OCI-LY7 (cell line): Measurements from ENCODE around the gene KCNC1. TPM values are rescaled to one million over a fixed set of nuclear protein-coding genes. Genes with fewer than 3 reads are reported as not detected.

Source experiments
- BruUV-seq: library from RNA; stranded (reverse); fragments of 400-500 nt; replicated peaks from 2 replicates; lab custom pipeline; 2021; lab: Mats Ljungman, UMichigan
- CTCF ChIA-PET: fragments of 300-600 bp; sonication (Branson Sonifier 250); formaldehyde crosslinking; loops from one replicate; lab custom pipeline; 2022; ENCODE audit warnings: antibody characterized with exemption; ENCODE audit not compliant: unreplicated experiment; lab: Charles Lee
- POLR2A ChIA-PET: fragments of 300-600 bp; sonication (Branson Sonifier 250); formaldehyde crosslinking; loops from one replicate; lab custom pipeline; 2022; ENCODE audit warnings: antibody characterized with exemption; lab: Charles Lee
- DNase-seq: peaks from one replicate; pipeline ENCODE4 v3.0.0-alpha.2; 2015; ENCODE audit warnings: low spot score
- H2AFZ ChIP-seq: fragments of 200-600 bp; sonication (generic), shearing (Covaris generic); 2 replicates; pipeline ENCODE4 v1.6.1; 2014; ENCODE audit warnings: mild to moderate bottlenecking, antibody characterized with exemption, low read length, moderate library complexity
- H3K27ac ChIP-seq: fragments of 200-600 bp; sonication (generic); 2 replicates; pipeline ENCODE4 v1.5.1; 2014; ENCODE audit warnings: mixed run types, low read depth, mild to moderate bottlenecking, moderate library complexity, low read length, inconsistent platforms; ENCODE audit not compliant: poor library complexity, severe bottlenecking
- H3K36me3 ChIP-seq: fragments of 200-600 bp; sonication (generic); 2 replicates; pipeline ENCODE4 v1.6.1; 2014; ENCODE audit warnings: mild to moderate bottlenecking, antibody characterized with exemption, low read length, moderate library complexity, mixed read lengths; ENCODE audit not compliant: insufficient read depth
- H3K4me1 ChIP-seq: fragments of 200-600 bp; sonication (generic); 2 replicates; pipeline ENCODE4 v1.5.1; 2014; ENCODE audit warnings: mild to moderate bottlenecking, low read length; ENCODE audit not compliant: insufficient read depth, poor library complexity, severe bottlenecking
- H3K4me2 ChIP-seq: fragments of 200-600 bp; sonication (generic); 2 replicates; pipeline ENCODE4 v1.6.1; 2014; ENCODE audit warnings: mild to moderate bottlenecking, low read length
- H3K4me3 ChIP-seq: fragments of 200-600 bp; sonication (generic); 2 replicates; pipeline ENCODE4 v1.5.1; 2014; ENCODE audit warnings: mild to moderate bottlenecking, low read depth, low read length; ENCODE audit not compliant: poor library complexity, severe bottlenecking
- H3K79me2 ChIP-seq: fragments of 200-600 bp; sonication (generic); 2 replicates; pipeline ENCODE4 v1.6.1; 2016; ENCODE audit warnings: low read depth, mild to moderate bottlenecking, low read length, moderate library complexity, mixed read lengths; ENCODE audit not compliant: insufficient read depth
- H3K9me2 ChIP-seq: fragments of 200-600 bp; sonication (generic); 2 replicates; pipeline ENCODE4 v1.6.1; 2016; ENCODE audit warnings: mild to moderate bottlenecking, low read length, mixed read lengths; ENCODE audit not compliant: insufficient read depth
- H3K9me3 ChIP-seq: fragments of 200-600 bp; sonication (generic); 2 replicates; pipeline ENCODE4 v1.6.1; 2014; ENCODE audit warnings: mild to moderate bottlenecking, mixed run types, low read length, mixed read lengths
- H4K20me1 ChIP-seq: fragments of 200-600 bp; sonication (generic); 2 replicates; pipeline ENCODE4 v1.6.1; 2014; ENCODE audit warnings: mild to moderate bottlenecking, antibody characterized with exemption, low read length, moderate library complexity, mixed read lengths; ENCODE audit not compliant: insufficient read depth
- CTCF ChIP-seq: fragments of 200-600 bp; sonication (generic); conservative IDR thresholded peaks from 2 replicates; pipeline ENCODE4 v1.5.1; 2014; ENCODE audit warnings: mild to moderate bottlenecking, antibody characterized with exemption, low read length, moderate library complexity, mixed read lengths
- EZH2phosphoT487 ChIP-seq: fragments of 200-600 bp; sonication (generic); IDR thresholded peaks from 2 replicates; pipeline ENCODE4 v1.6.1; 2018; ENCODE audit warnings: low read depth, borderline replicate concordance, mild to moderate bottlenecking, mixed run types, antibody characterized with exemption, low read length, moderate library complexity, mixed read lengths
- intact Hi-C: fragments of 100-400 bp; cut with micrococcal nuclease; formaldehyde crosslinking; loops from one replicate; pipeline ENCODE4 v1.10.0; 2022; ENCODE audit not compliant: unreplicated experiment
- total RNA-seq, 2 experiments: library from RNA; depleted of rRNA in 1 of 2; stranded (reverse); fragments of >200 nt in 1 of 2; shearing (Covaris generic) in 1 of 2; gene quantifications; 2 replicates each; pipeline ENCODE4 v1.2.3, GENCODE V29; 2014 to 2022

KCNC1 gene
- total RNA-seq, 2 experiments from 2014 or later: not detected

DNA sequence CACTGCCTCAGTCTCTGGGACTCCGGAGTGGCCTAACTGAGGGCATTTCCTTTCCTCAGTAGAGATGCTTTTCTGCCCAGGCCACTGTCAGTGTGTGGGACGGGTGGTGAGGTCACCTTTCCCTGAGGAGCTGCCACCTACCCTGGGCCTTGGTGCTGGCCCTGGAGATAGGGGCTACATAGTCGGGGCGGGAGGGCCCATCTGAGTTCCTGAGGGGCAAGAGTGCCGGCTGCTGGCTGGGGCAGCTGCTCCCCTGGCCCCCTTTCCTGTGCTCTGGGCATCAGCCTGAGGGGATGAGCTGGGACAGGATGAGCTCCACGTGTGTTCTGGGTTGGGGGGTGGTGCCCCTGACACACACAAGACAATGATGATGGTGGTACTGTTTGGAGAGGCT is 5.4 kb downstream of the KCNC1 start:
- no peak for DNase-seq
- intact Hi-C loops: no loop called here
- H3K9me3 ChIP-seq: no peaks in the 10 kb centered on the region
- H3K4me2 ChIP-seq: no peak overlapping the region
- H3K36me3 ChIP-seq: no peaks in the 10 kb centered on the region
- no TSS peak for BruUV-seq
- CTCF ChIA-PET: interaction anchor here (0.7 kb wide), 1 partner anchor 9 kb away, joined by 3 read pairs; no protein-coding TSS in a partner anchor
- H2AFZ ChIP-seq: no peak overlapping the region
- TF ChIP-seq CTCF (no peak), EZH2phosphoT487 (no peak)
- H3K4me1 ChIP-seq: no peaks in the 10 kb centered on the region
- H3K27ac ChIP-seq: no peak overlapping the region
- POLR2A ChIA-PET: no interaction called here
- no peak overlapping the region for H3K4me3 ChIP-seq
- H4K20me1 ChIP-seq: no peaks in the 10 kb centered on the region
- H3K79me2 ChIP-seq: no peaks in the 10 kb centered on the region
- no peaks in the 10 kb centered on the region for H3K9me2 ChIP-seq

GRCh38 chr11:17740649-17741235 is 6.2 kb downstream of the KCNC1 start:
- TF ChIP-seq CTCF (no peak), EZH2phosphoT487 (no peak)
- Histone ChIP-seq H3K4me3 (no peak overlapping the region), H2AFZ (no peak overlapping the region), H3K27ac (no peak overlapping the region), H3K79me2 (no peaks in the 10 kb centered on the region), H3K4me1 (no peaks in the 10 kb centered on the region), H3K9me2 (no peaks in the 10 kb centered on the region), H4K20me1 (no peaks in the 10 kb centered on the region), H3K9me3 (no peaks in the 10 kb centered on the region), H3K4me2 (no peak overlapping the region), H3K36me3 (no peaks in the 10 kb centered on the region)
- CTCF ChIA-PET: interaction anchor here (0.7 kb wide), 1 partner anchor 10 kb away, joined by 3 read pairs; no protein-coding TSS in a partner anchor
- POLR2A ChIA-PET: no interaction called here
- intact Hi-C loops: no loop called here
- no TSS peak for BruUV-seq
- no peak for DNase-seq

GRCh38 chr11:17741487-17741886 is 6.9 kb downstream of the KCNC1 start:
- Histone ChIP-seq H4K20me1 (no peaks in the 10 kb centered on the region), H3K4me3 (no peak overlapping the region), H2AFZ (no peak overlapping the region), H3K4me2 (no peak overlapping the region), H3K4me1 (no peaks in the 10 kb centered on the region), H3K27ac (no peak overlapping the region), H3K36me3 (no peaks in the 10 kb centered on the region), H3K79me2 (no peaks in the 10 kb centered on the region), H3K9me2 (no peaks in the 10 kb centered on the region), H3K9me3 (no peaks in the 10 kb centered on the region)
- no TSS peak for BruUV-seq
- CTCF ChIA-PET: no interaction called here
- POLR2A ChIA-PET: interaction anchor here (0.6 to 0.7 kb wide), 2 partner anchors 552 to 681 kb away, joined by 3 to 4 read pairs; no protein-coding TSS in a partner anchor
- TF ChIP-seq EZH2phosphoT487: no peak
- TF ChIP-seq CTCF: no peak
- DNase-seq: no peak
- intact Hi-C loops: no loop called here
